ENCODE measurements around the gene ACTR6.
"Not testable (repeated sequence)": the region's sequence is repeated elsewhere in the genome, so short reads cannot be mapped to it uniquely, and the experiment has no call there.

The ACTR6 gene

GRCh38 chr12:100200463-100201181 is at the start of gene ACTR6:
TSS of gene ACTR6 (plus strand) at chr12:100200815. CDS start at chr12:100200852, 37 bp downstream.
- peak; percentile 88 to 95 for DNase-seq

GRCh38 chr12:100151769-100152168 is 48.8 kb upstream of the ACTR6 start:
- DNase-seq: no peak

GRCh38 chr12:100153131-100153530 is 47.5 kb upstream of the ACTR6 start:
- no peak for DNase-seq

DNA sequence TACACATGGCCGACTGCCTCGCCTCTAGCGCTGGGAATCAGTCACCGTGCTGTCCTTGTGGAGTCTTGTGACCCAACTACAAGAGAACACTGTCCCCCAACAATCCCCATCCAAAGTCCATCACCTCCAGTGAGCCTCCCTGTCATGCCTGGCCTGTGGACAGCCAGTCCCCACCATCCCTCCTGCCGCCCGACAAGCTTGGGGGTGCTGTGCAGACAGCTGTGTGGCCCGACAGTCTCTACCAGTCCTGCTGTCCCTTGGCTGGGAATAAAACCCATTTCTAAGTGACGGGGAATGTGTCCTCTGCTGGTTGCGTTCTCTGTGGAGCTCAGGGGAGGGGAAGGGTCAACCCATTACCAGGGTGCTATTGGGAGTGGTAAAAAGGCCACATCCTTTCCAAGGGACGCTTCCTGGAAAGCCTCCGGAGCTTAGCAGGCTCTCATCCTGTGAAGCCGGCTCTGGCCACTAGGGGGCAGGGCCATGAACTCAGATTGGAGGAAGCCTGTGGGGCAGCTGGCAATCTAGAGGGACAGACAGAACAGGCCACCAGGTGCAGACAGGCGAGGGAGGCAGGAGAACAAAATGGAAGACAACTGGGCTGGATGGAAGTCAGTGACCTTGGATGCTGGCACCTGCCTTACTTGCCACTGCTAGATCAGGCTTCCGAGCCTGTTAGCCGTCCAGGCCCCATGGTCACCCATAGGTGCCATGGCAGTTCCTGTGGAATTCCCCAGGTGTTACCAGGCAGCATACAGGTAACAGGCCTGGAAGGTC is 46.0 kb upstream of the ACTR6 start:
- DNase-seq: peak; percentile 44 to 77

DNA sequence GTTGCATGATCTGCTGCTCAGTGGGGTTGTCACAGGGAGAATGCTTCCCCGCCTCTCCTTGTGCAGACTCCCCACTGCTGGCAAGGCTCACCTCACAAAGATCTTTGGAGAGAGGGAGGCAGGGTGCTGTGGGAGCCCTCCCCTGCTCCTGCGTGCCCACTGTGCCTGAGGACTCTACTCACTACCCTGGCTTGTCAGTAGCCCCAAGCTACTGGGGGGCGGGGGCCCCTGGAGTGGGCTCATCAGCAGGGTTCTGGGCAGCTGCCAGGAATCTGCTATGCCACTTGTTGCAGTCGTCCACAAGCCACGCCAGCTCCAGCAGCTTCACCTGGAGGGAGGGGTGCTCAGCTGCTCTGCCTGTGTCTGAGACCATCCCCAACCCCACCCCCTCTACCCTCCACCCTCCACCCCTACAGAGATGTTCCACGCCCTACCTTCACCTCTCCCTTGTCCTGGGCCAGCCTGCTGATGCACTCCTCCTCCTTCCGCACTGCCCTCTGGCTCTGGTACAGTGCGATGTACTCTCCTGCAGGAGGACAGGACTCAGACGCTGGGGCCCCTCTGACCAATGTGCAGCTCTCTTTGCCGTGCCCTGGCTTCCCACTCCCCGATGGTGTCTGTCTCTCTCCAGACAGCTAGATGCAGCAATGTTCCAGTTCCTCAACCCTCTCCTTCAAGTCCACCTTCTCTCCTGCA is 43.7 kb upstream of the ACTR6 start:
- no peak for DNase-seq

- no peak for DNase-seq
These were observed 43.2 kb upstream of the ACTR6 start for GRCh38 chr12:100157427-100157821.

GRCh38 chr12:100158535-100158934 is 42.1 kb upstream of the ACTR6 start:
- no peak for DNase-seq

DNA sequence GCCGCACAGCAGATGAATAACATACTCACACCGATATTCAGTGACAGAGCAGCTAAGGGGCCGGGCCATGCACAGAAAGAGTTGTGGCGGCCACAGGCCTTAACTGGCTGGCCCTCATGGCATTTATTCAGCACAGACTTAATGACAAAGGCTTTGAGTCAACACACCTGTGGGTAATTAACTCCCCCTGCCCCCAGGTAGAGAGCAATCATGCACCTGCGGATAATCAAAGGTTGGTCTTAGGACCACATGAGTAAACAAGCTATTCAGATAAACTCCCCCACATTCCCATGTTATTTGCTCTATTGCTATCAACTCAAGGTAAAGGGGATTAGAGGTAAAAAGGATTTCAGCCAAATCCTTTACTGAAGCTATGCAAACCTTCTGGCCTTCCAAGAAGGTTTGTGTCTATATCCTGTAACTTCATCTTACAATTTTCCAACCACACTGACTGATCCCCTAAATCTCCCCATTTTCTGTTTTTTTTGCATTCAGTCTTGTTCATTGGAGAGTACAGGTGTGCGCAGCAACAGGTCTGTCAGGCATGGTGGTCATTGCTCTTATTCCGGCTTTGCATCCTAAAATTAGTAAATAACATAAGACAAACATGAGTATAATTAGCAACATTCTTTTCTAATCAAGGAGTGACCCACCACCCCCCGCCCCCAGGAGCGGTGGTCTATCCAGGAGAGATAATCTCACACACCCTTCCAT is 41.1 kb upstream of the ACTR6 start:
- no peak for DNase-seq

- peak; percentile 67 to 91 for DNase-seq
These were observed 37.0 kb upstream of the ACTR6 start for GRCh38 chr12:100163416-100164152.

DNA sequence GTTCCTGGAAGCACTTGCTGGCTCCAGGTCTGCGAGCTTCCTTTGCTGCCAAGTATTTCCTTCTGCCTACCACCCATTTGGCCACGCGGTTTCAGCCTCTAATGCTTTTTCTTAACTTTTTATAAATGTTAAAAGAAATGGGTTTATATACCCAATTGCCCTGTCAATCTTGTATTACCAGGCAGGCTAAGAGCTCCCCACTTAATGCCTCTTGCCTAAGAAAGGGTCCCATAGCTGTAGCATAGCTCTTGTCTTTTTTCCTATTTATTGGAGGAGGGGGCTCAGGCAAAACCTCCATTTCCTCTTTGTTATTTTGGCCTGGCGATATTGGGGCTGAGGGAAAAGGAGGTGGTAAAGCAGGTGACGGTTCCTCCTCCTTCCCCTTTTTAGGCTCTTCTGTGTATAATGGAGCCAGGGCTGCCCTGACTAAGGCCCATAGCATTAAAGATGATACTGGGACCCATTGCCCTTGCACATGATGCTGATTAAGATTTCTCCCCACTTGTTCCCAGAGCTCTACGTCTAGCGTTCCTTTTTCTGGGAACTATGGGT is 36.4 kb upstream of the ACTR6 start:
- no peak for DNase-seq

- DNase-seq: no peak
These were observed 35.3 kb upstream of the ACTR6 start for GRCh38 chr12:100165356-100165755.

GRCh38 chr12:100166232-100166631 is 34.4 kb upstream of the ACTR6 start:
- DNase-seq: no peak

DNA sequence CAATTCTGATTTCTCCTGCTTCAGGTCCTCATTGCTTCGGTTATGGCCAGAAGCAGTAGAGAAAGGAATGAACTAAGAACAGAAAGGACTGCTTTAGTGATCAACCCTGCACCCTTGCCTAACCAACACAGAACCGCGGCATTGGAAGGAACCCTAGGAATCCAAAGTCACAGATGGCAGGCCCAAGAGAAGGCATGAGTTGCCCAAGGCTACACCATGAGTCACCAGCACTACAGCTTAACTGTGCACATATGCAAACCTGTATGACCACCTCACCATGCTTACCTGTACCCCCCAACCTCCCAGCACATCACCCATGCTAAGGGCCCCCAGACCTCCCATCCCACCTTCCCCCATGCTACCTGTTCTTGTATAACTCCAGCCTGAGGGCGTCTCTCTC is 32.1 kb upstream of the ACTR6 start:
- no peak for DNase-seq

GRCh38 chr12:100169345-100169744 is 31.3 kb upstream of the ACTR6 start:
- DNase-seq: no peak

- DNase-seq: no peak
These were observed 30.2 kb upstream of the ACTR6 start for GRCh38 chr12:100170313-100170858.

DNA sequence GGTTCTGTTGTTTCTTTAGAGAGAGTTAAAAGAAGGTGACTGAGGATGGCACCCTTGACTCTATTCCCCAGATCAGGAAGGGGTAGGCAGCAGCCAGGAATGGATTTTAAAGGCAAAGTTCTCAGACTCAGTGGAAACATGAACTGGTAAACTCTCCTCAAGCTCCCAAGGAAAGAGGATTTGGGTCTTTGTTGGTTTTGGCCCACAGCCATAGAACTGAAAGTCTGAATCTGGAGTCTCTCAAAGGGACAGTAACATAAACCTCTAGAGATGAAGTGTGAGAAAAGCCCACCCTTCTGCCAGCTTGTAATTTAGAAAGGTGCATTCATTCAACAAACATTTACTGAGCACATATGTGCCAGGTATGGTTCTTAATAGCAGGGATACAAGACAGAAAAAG is 29.4 kb upstream of the ACTR6 start:
- no peak for DNase-seq

DNA sequence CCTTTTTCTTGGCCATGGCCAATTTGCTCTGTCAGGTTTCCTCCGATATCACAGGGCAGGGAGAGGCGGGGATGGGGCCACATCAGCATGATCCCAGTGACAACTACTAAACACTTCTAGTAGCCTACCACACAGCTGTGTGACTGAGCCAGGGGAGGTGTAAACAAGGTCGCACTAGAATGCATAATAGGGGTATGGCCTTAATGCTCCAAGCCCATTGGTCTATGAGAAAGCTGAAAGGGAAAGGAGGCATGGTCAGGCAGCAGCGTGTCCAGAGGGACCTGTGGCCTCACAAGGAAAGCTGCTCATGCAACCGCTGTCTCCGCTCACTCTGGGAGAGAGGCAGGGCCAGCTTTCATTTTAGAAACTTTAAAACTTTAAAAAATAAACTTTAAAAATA is 27.5 kb upstream of the ACTR6 start:
- DNase-seq: no peak

DNA sequence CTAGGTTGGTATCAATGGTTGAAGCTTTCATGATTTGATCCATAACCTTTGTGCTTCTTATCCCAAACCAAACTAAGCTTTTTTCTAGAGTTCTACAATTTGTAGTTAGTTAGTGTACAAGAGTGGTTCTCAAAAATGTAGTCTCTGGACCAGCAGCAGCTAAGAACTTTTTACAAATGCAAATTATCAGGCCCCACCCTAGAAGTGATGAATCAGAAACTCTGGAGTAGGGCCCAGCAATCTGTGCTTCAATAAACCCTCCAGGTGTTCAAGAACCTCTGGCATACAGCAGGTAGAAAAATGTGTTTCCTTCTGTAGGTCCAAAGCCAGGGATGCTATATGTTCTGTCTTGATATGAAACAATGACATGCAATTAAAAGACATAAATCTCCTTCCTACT is 26.1 kb upstream of the ACTR6 start:
- DNase-seq: no peak

DNA sequence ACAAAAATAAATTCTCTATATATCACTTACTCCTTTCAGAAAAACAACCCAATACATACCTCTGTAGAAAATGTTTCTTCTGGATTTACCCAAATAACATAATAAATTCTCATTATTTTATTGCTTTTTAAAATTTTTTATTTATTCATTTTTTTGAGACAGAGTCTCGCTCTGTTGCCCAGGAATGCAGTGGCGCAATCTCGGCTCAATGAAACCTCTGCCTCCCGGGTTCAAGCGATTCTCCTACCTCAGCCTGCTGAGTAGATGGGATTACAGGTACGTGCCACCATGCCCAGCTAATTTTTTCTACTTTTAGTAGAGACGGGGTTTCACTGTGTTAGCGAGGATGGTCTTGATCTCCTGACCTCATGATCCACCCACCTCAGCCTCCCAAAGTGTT is 24.1 kb upstream of the ACTR6 start:
- not testable (repeated sequence) for DNase-seq

DNA sequence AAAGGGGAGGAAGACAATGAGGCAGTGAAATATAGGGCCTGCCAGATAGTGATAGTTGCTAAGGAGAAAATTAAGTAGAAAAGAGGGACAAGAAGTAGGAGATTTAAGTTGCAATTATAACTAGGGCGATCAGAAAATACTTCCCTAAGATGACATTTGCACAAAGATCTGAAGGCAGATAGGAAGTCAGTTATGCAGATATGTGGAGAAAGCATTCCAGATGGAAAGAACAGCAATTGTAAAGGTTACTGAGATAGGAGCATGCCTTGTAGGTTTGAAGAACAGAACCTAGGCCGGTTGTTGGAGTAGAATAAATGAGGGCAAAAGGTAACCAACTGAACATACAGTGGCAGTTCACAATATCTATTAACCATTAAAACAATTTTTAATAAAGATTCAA is 21.4 kb upstream of the ACTR6 start:
- no peak for DNase-seq

DNA sequence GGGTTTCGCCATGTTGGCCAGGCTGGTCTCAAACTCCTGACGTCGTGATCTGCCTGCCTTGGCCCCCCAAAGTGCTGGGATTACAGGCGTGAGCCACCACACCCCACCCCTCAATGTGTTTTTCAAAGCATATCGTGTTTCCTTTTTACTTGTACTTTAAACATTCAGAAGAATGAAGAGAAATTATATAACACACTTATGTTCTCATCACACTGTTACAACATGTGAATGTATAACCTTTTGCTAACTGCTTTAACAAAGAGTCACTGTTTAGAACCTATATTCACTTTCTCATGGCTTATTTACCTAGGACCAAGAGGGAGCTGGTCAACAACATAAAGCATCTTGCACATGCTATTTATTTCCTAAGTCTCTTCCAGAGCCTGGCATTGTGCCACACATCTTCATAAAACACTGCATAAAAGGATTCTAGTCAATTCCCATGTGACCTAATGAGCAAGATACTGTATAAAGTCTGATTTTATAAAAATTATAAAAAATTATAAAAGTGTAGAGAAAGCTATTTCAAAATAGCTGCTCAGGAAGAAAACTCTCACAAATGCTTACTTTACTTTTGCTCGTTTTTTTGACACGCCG is 16.0 kb upstream of the ACTR6 start:
- no peak for DNase-seq
